Erythroblast (primary cell): Measurements from ENCODE around the gene NFX1.

Source experiments
- GATA1 ChIP-seq: IDR thresholded peaks from 2 replicates; pipeline ENCODE4 v1.6.1; 2011; ENCODE audit warnings: low read depth, mild to moderate bottlenecking, control low read depth, low read length, moderate library complexity
- POLR2A ChIP-seq: IDR thresholded peaks from 2 replicates; pipeline ENCODE4 v1.6.1; 2011; ENCODE audit warnings: mild to moderate bottlenecking, low read length

DNA sequence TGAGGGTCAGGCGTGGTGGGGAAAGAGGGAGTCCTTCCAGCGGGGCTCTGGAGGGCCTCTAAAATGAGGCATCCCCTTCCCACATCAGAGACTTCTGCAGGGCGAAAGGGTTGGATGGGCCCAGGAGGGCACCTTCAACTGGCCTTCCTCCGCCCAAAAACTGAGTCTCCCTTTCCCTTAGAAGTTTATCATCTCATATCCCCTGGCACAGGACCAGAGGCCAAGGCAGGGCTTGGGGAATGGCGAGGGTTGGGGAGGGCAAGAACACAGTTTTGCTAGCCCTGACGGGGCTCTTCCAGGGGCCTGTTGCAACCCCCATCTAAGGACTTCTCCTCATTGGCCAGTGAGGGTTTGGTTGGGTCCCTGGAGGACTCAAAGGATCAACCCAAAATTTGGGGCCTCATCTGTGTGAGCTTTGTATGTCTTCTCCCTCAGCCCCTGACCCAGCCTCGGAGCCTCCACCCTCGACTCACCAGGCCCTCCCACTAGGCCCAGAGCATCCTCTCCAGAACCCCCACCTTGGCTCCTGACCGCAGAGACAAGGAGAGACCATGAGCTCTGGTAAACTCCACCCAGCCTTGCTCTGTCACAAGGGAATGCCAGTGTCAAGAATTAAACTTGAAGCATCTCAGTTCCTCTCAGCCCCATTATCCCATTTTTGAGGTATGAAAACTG lies 87.9 kb downstream of the NFX1 start:
- TF ChIP-seq POLR2A (no peak), GATA1 (no peak)
